Measurements from ENCODE around the gene ICAM3.

- no peak for TF ChIP-seq EZH2 (IDR thresholded peaks at IDR 0.05; ENCODE audit: insufficient read depth, poor library complexity, severe bottlenecking)
- no peak for TF ChIP-seq EZH2phosphoT487 (IDR thresholded peaks at IDR 0.05; ENCODE audit: insufficient read depth, low read depth)
Observed at GRCh38 chr19:10332158-10332964, 7.1 kb downstream of the ICAM3 start.
